ENCODE data around the gene TMEM201. TPM values are rescaled to one million over a fixed set of nuclear protein-coding genes. Genes with fewer than 3 reads are reported as not detected.

The TMEM201 gene
- total and polyA plus RNA-seq, 2 of the 4 experiments (the other 2 are of a cell fraction): 1.3 to 8.7 TPM

GRCh38 chr1:9544926-9545325 lies 43.8 kb upstream of the TMEM201 start:
- no TSS peak for BruUV-seq (replicated peaks)
- no peak for ATAC-seq (ENCODE audit: low read depth)
- H4K5ac ChIP-seq (ENCODE audit: low read depth, low read length): no peak overlapping the region
- H4K91ac ChIP-seq (ENCODE audit: insufficient read depth, low read depth, low read length): no peak overlapping the region
- POLR2A ChIA-PET (ENCODE audit: unreplicated experiment): no interaction called here
- H3K27ac ChIP-seq (ENCODE audit: insufficient read depth, low read length): no peak overlapping the region
- in situ Hi-C loops (cut with MboI; ENCODE audit: low sequenced_read_pairs) (no loop called here), intact Hi-C loops (cut with micrococcal nuclease) (no loop called here), dilution Hi-C loops (cut with HindIII; ENCODE audit: low sequenced_read_pairs, unreplicated experiment) (no loop called here)
- H3K36me3 ChIP-seq (ENCODE audit: control insufficient read depth, insufficient read depth, low read length): no peaks in the 10 kb centered on the region
- no peak overlapping the region for H3K4me3 ChIP-seq (ENCODE audit: insufficient read depth, low read depth, low read length)
- no peak overlapping the region for H2AK9ac ChIP-seq (replicated peaks; ENCODE audit: low read depth, low read length, poor library complexity)
- CTCF ChIA-PET: no interaction called here
- H2BK5ac ChIP-seq (ENCODE audit: low read depth, low read length, poor library complexity, severe bottlenecking): no peak overlapping the region
- H3K9me1 ChIP-seq (ENCODE audit: insufficient read depth, low read length): peaks cover 9% of the 10 kb centered on the region
- DNase-seq: no peak
- H3K56ac ChIP-seq (ENCODE audit: extremely low read depth, insufficient read depth, low read length): no peak overlapping the region
- WGBS, 2 experiments (ENCODE audit: extremely low coverage in 2 of 2, insufficient read length in 1 of 2): no CpG with 5 or more reads among the region's 3 CpGs
- no peak overlapping the region for H3K4ac ChIP-seq (ENCODE audit: low read depth, low read length)
- peaks cover 18 to 72% of the 10 kb centered on the region in 2 experiments for H3K79me1 ChIP-seq (ENCODE audit: low read depth in 1 of 2, low read length in 2 of 2)
- H2AK5ac ChIP-seq (ENCODE audit: low read depth, low read length): no peak overlapping the region
- H2BK15ac ChIP-seq (ENCODE audit: low read depth, low read length): no peak overlapping the region
- H4K20me1 ChIP-seq (ENCODE audit: insufficient read depth, low read length): peaks cover 47% of the 10 kb centered on the region
- H3K27me3 ChIP-seq (ENCODE audit: control insufficient read depth, insufficient read depth, low read length): no peaks in the 10 kb centered on the region
- H3K4me2 ChIP-seq (ENCODE audit: low read depth, low read length): no peak overlapping the region
- no peak overlapping the region for H3K23ac ChIP-seq (ENCODE audit: low read depth, low read length)
- no peak overlapping the region for H3K9ac ChIP-seq (ENCODE audit: low read depth, low read length)
- H3K18ac ChIP-seq (ENCODE audit: low read depth, low read length): no peak overlapping the region
- no peak overlapping the region for H2AFZ ChIP-seq (replicated peaks; ENCODE audit: low read length, poor library complexity)
- H3K4me1 ChIP-seq (ENCODE audit: control insufficient read depth, insufficient read depth, low read length): peaks cover 5% of the 10 kb centered on the region; the same call in 1 of the 2 replicates
- no peak overlapping the region for H2BK20ac ChIP-seq (ENCODE audit: low read depth, low read length)
- H3K14ac ChIP-seq (replicated peaks; ENCODE audit: low read depth, low read length): no peak overlapping the region
- no peaks in the 10 kb centered on the region for H3K9me3 ChIP-seq (ENCODE audit: control insufficient read depth, insufficient read depth, low read length)
- H4K8ac ChIP-seq (ENCODE audit: low read depth in 2 of 2, low read length in 2 of 2): no peak overlapping the region
- TF ChIP-seq RCOR1 (IDR thresholded peaks at IDR 0.05; ENCODE audit: insufficient replicate concordance, low read length) (no peak), NFE2L2 (IDR thresholded peaks at IDR 0.05; ENCODE audit: low read depth, low read length) (no peak), FOS (IDR thresholded peaks at IDR 0.05; ENCODE audit: low read depth, low read length) (no peak), MAZ (IDR thresholded peaks at IDR 0.05; ENCODE audit: borderline replicate concordance, low read depth, low read length) (no peak), POLR2A (IDR thresholded peaks at IDR 0.05; ENCODE audit: low read depth, low read length) (no peak)
- H2BK120ac ChIP-seq (ENCODE audit: low read depth, low read length): no peak overlapping the region

Measured in IMR-90 (cell line).